ENCODE data around the gene PNPLA7. TPM values are rescaled to one million over a fixed set of nuclear protein-coding genes. Genes with fewer than 3 reads are reported as not detected.

PNPLA7 gene
- total and polyA plus RNA-seq, 2 of the 8 experiments (the other 6 are each of a cell fraction or from before 2014, with no cell fraction given): 0.35 to 0.47 TPM

- TF ChIP-seq SUZ12 (IDR thresholded peaks at IDR 0.05; ENCODE audit: low read length) (no peak), SIX5 (IDR thresholded peaks at IDR 0.05; ENCODE audit: low read depth, low read length) (no peak), RAD21 (IDR thresholded peaks at IDR 0.05 in 1 of 2, conservative IDR thresholded peaks at IDR 0.05 in 1 of 2; ENCODE audit: low read depth in 2 of 2, low read length in 2 of 2) (no peak), NRF1 (IDR thresholded peaks at IDR 0.05; ENCODE audit: low read depth, low read length) (no peak), SIN3A (conservative IDR thresholded peaks at IDR 0.05 in 1 of 2, IDR thresholded peaks at IDR 0.05 in 1 of 2; ENCODE audit: low read depth in 1 of 2, low read length in 2 of 2) (no peak), MAFK (IDR thresholded peaks at IDR 0.05; ENCODE audit: low read depth, low read length) (no peak), SP1 (IDR thresholded peaks at IDR 0.05; ENCODE audit: low read depth, low read length) (no peak), RNF2 (IDR thresholded peaks at IDR 0.05; ENCODE audit: borderline replicate concordance, low read depth, low read length, missing control alignments, poor library complexity, severe bottlenecking) (no peak)
- TF ChIP-seq, protein P1, sequence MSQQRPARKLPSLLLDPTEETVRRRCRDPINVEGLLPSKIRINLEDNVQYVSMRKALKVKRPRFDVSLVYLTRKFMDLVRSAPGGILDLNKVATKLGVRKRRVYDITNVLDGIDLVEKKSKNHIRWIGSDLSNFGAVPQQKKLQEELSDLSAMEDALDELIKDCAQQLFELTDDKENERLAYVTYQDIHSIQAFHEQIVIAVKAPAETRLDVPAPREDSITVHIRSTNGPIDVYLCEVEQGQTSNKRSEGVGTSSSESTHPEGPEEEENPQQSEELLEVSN (IDR thresholded peaks at IDR 0.05): no peak
These were observed 100.9 kb downstream of the PNPLA7 start (continued) for GRCh38 chr9:137449081-137449844.

Measured in H1 (cell line).